ENCODE measurements around the gene NUBP2. TPM values are rescaled to one million over a fixed set of nuclear protein-coding genes. Genes with fewer than 3 reads are reported as not detected.
A peak's percentile ranks its signal among the peaks of the same experiment; 100 is the strongest.

NUBP2 gene
- 95.9 TPM for polyA plus RNA-seq (2012; ENCODE audit: insufficient read depth, insufficient read length)

- peak within 1 kb of the TSS; percentile 75 for H3K4me3 ChIP-seq (ENCODE audit: low read length)
- peak; percentile 100 for DNase-seq (ENCODE audit: low read depth, low spot score)
These were observed at the start of gene NUBP2, which contains the start of gene SPSB3 for GRCh38 chr16:1782408-1783264. TSS of gene NUBP2 (plus strand) at chr16:1782960. CDS start at chr16:1783021, 61 bp downstream. TSS of gene SPSB3 (minus strand) at chr16:1782571. CDS start at chr16:1781483, 1,088 bp downstream.

GRCh38 chr16:1734123-1734522 lies 48.6 kb upstream of the NUBP2 start:
- H3K4me3 ChIP-seq (ENCODE audit: low read length) = no peak overlapping the region
- no peak for DNase-seq (ENCODE audit: low read depth, low spot score)

- DNase-seq (ENCODE audit: low read depth, low spot score) = no peak
- H3K4me3 ChIP-seq (ENCODE audit: low read length) = no peak overlapping the region
These were observed 47.9 kb upstream of the NUBP2 start for GRCh38 chr16:1734816-1735215.

- DNase-seq (ENCODE audit: low read depth, low spot score) = no peak
- no peak overlapping the region for H3K4me3 ChIP-seq (ENCODE audit: low read length)
These were observed 42.5 kb upstream of the NUBP2 start for GRCh38 chr16:1740234-1740633.

GRCh38 chr16:1740781-1741490 lies 41.8 kb upstream of the NUBP2 start:
- no peak overlapping the region for H3K4me3 ChIP-seq (ENCODE audit: low read length)
- DNase-seq (ENCODE audit: low read depth, low spot score) = no peak

- no peak for DNase-seq (ENCODE audit: low read depth, low spot score)
- H3K4me3 ChIP-seq (ENCODE audit: low read length) = no peak overlapping the region
These were observed 41.1 kb upstream of the NUBP2 start for GRCh38 chr16:1741553-1742165.

- no peak overlapping the region for H3K4me3 ChIP-seq (ENCODE audit: low read length)
- no peak for DNase-seq (ENCODE audit: low read depth, low spot score)
These were observed 39.1 kb upstream of the NUBP2 start for GRCh38 chr16:1743376-1744337.

- H3K4me3 ChIP-seq (ENCODE audit: low read length) = no peak overlapping the region
- no peak for DNase-seq (ENCODE audit: low read depth, low spot score)
These were observed 38.4 kb upstream of the NUBP2 start for GRCh38 chr16:1744338-1744840.

GRCh38 chr16:1745181-1745899 lies 37.4 kb upstream of the NUBP2 start:
- H3K4me3 ChIP-seq (ENCODE audit: low read length) = no peak overlapping the region
- no peak for DNase-seq (ENCODE audit: low read depth, low spot score)

- no peak overlapping the region for H3K4me3 ChIP-seq (ENCODE audit: low read length)
- no peak for DNase-seq (ENCODE audit: low read depth, low spot score)
These were observed 36.7 kb upstream of the NUBP2 start for GRCh38 chr16:1745900-1746692.

- DNase-seq (ENCODE audit: low read depth, low spot score) = no peak
- H3K4me3 ChIP-seq (ENCODE audit: low read length) = no peak overlapping the region
These were observed 36.0 kb upstream of the NUBP2 start for GRCh38 chr16:1746693-1747195.

GRCh38 chr16:1747934-1748333 lies 34.8 kb upstream of the NUBP2 start:
- DNase-seq (ENCODE audit: low read depth, low spot score) = no peak
- H3K4me3 ChIP-seq (ENCODE audit: low read length) = no peak overlapping the region

GRCh38 chr16:1749152-1750117 lies 33.3 kb upstream of the NUBP2 start:
- no peak for DNase-seq (ENCODE audit: low read depth, low spot score)
- no peak overlapping the region for H3K4me3 ChIP-seq (ENCODE audit: low read length)

GRCh38 chr16:1751946-1752345 lies 30.8 kb upstream of the NUBP2 start:
- no peak for DNase-seq (ENCODE audit: low read depth, low spot score)
- no peak overlapping the region for H3K4me3 ChIP-seq (ENCODE audit: low read length)

GRCh38 chr16:1752853-1753252 lies 29.9 kb upstream of the NUBP2 start:
- DNase-seq (ENCODE audit: low read depth, low spot score) = no peak
- no peak overlapping the region for H3K4me3 ChIP-seq (ENCODE audit: low read length)

- no peak for DNase-seq (ENCODE audit: low read depth, low spot score)
- no peak overlapping the region for H3K4me3 ChIP-seq (ENCODE audit: low read length)
These were observed 28.6 kb upstream of the NUBP2 start for GRCh38 chr16:1754204-1754603.

Data from Jurkat, Clone E6-1 (cell line).